ENCODE results near the gene COL18A1.

COL18A1 gene

DNA sequence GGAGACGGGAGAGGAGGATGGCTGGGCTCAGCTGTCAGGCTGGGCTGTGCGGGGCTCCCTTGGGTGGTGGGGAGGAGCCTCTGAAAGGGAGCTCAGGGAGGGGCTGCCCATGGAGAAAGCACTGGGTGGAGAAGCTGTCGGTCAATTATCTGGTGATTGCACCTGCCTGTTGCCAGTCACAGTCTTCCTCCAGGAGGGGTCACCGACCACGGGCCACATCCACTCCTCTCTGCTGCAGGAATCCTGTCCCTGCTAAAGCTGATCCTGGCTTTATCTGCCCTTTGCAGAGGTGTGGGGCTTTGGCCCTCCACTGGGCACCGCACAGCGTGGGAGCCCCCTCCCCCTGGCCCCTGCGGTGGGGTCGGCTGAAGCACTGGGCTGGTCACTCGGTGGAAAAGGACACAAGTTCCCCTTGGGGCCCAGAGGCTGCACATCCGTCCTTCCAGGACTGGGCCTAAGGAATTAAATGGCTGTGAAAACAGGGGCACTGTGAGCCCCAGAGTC is 21.8 kb upstream of the COL18A1 start:
- no peak for DNase-seq (ENCODE audit: low read depth in 2 of 2)

DNA sequence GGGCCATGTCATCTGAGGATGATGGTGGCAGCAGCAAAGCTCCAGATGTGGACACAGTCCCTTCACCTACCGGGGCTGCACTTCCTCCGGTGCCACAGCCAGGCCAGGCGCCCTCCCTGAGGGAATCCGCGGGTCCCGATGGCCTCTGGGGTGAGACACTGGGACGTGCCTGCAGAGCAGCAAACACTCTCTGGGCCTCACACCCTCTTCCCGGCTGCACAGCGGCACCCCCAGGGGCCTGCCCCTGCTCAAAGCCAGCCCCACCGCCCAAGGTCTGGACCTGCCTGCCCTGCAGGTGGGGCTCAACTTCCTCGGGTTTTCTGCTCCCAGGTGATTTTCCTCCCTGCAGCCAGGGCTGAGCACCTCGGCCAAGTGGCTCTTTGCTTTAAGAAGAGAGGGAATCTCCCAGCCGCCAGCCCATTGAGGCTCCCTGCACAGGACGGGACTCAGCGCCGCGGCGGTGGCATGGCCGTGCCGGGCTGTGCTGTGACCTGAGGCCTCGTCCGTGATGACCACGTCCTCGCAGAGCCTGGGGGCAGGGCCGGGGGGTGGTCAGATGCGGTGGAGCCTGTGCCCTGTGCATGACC is 21.3 kb upstream of the COL18A1 start:
- DNase-seq (ENCODE audit: low read depth in 2 of 2) = no peak

DNA sequence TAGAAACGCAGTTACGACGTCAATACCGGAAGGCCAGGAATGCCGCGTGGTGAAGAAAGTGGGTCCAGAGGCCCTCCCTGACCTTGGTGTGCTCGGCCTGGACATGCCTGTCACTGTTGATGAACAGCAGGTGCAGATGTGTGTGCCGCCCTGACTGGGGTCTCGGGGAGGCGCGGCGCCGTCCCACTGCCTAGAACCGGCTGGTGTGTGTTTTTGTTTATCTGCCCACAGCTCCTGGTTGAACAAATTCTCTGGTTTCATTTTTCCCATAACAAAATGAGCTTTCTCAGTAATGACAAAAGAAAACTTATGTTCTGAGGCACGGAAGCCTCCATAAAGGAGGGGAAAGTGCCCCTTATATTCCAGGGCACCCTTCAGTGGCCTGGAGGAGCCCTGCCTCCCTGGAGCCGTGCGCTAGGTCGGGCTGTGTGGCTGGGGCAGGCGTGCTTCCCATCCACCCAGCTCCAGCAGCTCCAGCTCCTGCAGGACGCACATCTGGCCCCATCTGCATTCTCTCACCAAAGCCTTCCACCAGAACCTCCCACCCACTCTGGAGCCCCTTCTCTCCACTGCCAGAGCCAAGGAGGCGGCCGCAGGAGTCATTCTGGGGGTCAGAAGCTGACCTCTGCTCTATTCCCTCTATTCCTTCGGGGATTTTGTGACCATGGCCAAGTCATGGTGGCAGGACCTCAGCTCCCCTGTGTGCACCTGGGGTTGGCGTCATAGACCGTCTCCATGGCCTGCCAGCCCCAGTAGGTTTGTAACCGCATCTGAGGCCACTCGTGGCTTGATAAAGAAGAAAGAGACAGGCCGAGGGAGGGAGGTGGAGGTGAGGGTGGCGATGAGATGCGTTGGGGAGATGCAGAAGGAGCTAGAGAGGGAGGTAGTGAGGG is 20.1 kb upstream of the COL18A1 start:
- no peak for DNase-seq (ENCODE audit: low read depth in 2 of 2)

DNA sequence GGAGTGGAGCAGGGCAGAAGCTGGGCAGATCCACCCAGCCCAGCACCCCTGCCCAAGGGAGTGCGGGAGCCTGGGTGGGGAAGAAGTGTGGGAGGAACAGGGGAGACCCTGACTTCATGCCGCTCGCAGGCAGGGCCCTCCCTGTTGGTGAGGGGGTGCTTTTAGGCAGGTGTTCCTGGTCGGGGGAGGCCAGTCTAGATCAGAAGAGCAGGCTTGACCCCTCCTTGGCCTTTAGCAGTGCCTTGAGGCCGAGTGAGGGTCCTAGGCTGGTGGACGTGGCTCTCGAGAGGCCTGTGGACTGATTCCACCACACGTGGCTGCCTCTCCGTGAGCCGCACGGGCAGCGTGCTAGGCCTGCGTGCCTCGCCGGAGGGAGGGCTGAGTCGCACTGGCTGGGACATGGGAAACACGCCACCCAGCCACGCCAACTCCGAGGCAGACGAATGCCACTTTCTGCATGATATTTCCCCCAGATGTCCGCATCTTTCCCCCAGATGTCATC is 19.4 kb upstream of the COL18A1 start:
- no peak for DNase-seq (ENCODE audit: low read depth in 2 of 2)

DNA sequence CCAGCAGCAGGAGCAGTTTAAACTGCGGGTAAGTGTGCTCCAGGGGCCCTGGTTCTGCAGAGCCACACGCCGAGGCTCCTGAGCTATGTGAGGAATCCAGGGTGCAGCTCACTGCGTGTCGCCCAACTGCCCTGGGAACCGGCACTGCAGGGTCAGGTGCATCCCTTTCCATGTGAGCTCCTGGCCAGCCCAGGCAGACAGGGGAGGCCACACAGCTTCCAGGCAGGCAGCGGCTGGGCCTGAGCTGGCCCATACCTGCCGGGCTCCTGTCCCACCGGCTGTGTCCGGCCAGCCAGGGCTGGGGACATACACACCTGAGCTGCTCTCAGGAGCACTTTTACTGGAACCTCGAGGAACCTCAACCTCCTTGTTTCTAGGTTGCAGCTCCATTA is 18.6 kb upstream of the COL18A1 start:
- DNase-seq (ENCODE audit: low read depth in 2 of 2) = no peak

DNA sequence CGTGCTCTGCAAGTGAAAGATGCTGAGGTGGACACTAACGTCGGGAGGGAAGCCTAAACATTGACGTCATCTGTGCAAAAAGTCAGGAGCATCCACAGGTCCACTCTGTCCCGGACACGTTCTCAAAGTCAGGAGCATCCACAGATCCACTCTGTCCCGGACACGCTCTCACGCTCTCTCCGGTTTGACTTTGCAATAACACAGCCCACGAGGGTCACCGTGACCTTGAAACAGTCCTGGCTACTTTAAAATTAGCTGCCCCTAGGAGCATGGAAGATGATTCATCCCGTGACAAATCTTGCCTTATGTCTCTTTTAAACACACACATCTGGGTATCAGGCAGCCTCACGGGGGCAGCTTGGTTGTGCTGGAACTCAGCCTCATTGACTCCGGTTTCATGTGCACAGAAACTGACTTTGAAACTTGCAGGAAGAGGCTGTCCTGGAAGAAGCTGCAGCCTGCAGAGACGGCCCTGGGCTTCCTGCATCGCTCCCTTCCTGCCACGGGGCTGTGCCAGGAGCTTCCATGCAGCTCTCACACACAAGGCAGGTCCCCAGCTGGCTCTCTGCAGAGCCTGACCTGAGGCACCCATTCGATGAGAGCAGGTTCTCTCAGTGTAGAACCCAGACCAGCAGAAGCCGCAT is 18.1 kb upstream of the COL18A1 start:
- no peak for DNase-seq (ENCODE audit: low read depth in 2 of 2)

DNA sequence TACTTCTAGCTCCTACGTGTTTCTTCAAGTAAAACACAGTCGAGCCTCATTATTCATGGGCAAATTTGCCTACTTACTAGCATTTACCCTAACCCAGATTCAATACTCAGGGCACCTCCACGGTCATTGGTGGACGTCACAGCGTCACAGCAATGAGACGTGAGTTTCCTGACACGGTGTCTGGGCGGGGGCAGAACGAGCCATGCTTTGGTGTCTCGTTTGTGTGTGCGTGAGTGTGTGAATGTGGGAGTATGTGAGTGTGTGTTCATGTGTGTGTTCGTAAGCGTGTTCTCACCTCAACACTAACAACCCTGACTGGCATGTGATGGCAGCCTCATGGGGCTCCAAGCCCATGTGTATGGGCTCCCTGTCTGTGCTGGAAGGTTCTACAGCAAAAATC is 17.5 kb upstream of the COL18A1 start:
- DNase-seq (ENCODE audit: low read depth in 2 of 2) = no peak

DNA sequence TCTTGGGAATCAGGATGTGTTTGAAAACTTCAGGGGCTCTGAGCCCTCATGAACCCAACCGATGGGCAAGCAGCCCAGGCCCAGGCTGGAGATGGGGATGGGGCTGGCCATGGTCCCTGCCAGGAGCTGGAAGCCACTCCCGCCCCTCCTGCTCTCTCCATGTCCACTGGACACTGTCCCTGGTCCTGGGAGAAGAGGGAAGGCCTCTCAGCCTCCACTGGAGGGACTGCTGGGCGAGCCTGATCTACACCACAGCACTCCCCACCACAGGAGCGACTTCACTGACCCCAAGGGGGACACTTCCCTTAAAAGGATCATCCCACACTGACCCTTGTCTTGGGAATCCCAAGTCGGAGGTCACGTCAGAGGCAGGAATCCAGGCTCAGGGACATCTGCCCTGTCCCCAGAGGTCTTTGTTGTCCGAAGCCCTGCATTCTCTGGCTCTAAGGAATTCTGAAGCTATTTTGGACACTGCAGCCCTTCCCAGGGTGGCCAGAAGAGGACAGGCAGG is 16.9 kb upstream of the COL18A1 start:
- DNase-seq (ENCODE audit: low read depth in 2 of 2) = no peak

DNA sequence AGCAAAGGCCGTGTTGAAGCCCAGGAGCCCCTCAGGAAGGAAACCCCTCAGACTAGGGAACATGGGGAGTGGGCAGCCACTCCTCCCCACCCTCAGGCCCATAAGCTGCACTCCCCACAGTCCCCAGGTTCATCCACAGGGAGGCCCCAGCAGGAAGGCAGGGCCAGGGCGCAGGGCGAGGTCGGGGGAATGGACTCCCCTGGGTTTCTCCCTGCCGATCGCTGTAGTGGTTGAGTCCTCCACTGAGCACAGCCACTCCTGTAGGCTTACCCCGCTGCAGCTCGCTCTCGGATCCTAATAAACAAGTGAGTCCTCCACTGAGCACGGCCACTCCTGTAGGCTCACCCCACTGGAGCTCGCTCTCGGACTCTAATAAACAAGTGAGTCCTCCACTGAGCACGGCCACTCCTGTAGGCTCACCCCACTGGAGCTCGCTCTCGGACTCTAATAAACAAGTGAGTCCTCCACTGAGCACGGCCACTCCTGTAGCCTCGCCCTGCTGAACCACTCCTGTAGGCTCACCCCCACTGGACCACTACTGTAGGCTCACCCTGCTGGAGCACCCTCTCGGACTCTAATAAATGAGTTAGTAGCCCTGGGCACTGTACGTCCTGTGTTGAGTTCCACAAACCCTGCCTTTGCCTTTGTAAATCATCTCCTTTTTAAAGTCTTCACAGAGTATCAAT is 16.2 kb upstream of the COL18A1 start:
- DNase-seq (ENCODE audit: low read depth in 2 of 2) = no peak

DNA sequence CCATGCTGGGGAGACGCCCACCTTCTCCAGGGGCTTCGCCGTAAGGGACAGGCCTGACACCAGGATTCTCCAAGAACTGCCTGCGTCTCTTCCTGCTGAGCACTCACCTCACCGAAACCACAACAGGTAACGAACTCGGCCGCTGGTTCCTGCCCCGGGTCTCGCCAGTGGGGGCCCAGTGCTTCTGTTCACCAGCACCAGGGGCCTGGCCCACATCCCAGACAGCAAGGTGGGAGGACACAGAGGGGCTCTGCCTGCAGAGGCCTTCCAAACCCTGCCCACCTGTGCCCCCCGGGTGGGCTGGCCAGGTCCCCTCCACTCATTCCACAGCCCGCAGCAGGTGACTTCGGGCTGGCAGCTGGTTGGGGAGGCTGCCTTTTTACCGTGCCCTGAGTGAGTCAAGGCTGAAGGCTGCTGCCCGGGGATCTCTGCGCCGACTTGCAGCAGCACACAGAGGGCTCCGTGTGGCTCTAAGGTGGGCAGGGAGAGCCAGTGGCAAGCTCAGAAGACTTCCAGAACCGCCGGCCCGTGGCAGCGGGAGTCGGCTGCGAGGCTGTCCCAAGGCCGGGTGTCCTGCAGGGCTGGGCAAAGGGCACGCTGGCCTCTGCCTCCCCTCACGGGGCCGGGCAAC is 14.7 kb upstream of the COL18A1 start:
- no peak for DNase-seq (ENCODE audit: low read depth in 2 of 2)

DNA sequence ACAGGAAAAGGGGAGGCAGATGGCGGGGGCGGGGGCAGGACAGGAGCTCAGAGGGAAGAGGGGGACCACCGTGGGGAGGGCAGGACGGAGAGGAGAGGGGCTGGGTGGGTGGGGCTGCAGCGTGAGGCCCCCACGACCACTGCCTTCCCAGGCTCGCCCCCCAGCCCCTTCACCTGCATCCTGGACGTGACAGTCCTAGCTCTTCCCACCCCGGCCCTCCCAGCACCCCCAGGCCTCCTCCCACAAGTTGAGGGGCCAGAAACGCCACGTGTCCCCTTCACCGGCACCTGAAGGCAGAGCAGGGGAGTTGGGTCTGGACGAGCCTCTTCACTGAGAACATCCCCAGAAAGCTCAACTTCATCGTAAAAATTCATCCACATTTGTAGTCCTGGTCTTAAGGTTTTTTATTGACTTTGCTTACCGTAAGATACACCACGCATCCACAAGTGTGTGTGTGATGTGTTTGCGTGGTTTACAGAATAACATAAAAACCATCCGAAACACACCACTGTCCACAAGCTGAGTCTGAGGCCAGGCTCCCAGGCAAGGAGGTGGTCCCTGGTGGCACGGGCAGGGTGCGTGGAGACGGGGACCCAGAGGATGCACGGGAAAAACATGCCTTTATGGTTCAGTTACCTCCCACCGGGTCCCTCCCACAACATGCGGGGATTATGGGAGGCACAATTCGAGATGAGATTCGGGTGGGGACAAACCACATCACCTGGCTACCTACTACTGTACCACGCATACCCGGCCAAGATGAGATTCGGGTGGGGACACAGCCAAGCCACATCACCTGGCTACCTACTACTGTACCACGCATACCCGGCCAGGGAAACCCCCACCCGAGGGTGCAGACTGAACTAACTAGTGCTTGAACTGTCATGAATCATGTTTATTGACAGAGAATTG is 13.9 kb upstream of the COL18A1 start:
- DNase-seq (ENCODE audit: low read depth in 2 of 2) = no peak

DNA sequence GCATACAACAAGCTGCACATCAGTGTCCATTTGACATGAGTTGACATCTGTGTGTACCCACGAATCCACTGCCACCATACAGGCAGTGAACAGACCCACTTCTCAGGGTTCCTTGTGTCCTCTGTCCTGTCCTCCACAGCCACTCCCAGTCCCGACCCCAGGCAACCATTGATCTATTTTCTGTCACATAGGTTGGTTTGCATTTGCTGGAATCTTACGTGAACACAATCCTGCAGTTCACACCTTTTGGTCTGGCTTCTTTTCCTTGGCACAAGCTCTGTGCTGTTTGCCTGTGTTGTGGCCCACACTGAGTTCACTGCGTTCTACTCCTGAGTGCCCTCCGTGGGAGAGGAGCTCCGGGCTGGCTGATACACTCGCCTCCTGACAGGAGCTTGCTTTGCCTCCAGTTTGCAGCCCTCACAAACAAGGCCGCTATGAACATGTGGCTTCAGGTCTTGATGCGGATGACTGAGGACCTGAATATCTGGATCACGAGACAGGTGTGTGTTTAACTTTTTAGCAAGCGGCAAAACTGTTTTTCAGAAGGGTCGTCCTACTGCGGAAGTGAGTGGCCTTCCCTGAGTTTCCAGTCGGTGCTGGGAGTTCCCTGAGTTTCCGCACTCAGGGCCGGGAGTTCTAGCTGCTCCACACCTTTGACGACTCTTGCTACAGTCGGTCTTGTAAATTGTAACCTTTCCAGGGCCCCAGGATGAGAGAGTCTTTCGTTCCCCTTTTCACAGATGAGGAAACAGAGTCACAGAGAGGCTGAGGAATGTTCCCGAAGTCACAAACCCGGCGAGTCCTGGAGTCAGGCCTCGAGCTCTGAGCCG is 13.0 kb upstream of the COL18A1 start:
- no peak for DNase-seq (ENCODE audit: low read depth in 2 of 2)

DNA sequence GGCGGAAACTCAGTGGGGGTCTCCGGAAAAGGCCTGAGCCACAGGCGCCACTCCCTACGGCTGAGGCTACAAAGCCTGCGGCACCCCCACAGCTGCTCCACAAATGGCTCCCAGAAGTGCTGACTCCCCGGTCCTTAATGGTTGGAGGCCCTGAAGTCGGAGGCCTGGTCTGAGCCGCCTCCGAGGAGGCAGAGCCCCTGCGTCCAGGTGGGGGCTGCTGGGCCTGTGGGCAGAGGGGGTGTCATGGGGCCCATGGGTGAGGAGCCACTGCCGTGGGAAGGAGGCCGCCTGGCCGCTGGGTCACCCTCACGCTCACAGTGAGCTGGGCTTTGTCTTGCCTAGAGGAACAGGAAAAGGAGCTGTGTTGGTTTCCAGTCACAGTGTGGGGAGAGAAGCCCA is 12.4 kb upstream of the COL18A1 start:
- DNase-seq (ENCODE audit: low read depth in 2 of 2) = no peak

DNA sequence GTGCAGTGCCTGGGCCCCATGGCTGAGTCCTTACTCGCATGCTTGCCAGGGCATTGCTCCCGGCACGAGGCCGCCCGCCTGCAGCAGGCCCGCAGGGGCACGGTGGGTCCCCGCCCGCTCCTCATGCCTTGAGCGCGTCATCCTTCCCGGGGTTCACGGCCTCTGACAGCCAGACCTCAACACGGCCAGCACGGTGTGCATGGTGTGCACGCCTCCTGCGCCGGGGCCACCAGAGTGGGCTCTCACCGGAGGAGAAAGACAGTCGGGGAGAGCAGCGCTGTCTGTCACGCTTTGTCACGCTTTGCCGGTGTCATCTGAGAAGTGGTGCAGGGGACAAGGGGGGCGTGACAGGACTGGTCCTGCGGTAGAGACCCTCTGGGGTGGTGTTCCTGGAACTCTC is 11.9 kb upstream of the COL18A1 start:
- DNase-seq (ENCODE audit: low read depth in 2 of 2) = no peak

DNA sequence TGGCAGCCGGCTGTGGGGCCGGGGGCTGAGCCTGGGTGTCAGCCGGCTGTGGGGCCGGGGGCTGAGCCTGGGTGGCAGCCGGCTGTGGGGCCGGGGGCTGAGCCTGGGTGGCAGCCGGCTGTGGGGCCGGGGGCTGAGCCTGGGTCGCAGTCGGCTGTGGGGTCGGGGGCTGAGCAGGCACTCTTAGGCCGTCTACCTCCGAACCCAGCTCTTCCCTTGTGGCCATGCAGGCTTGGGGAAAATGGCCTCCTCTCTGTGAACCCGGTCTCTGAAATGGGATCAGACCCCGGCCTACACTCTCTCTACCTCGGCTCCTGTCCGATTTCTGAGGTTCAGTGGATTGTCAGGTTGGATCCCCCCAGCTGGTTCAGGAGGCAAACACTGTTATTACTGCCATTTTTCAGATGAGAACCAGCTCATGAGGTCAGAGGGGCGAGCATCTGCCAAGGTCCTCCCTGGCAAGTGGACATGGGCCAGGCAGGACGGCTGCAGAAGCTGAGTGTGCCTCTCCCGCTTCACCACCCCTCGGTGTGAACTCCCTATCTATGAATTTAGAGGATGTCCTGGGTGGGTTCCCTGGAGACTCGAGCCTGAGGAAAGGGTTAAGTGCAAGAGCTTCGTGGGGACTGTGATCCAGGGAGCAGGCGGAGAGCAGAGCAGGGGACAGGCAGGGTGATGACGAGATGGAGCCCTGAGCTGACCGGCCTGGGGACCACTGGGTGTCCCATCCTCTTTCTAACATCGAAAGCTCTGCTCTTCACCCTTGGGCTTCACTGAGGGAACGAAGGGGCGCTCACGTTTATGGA is 10.9 kb upstream of the COL18A1 start:
- DNase-seq (ENCODE audit: low read depth in 2 of 2) = no peak

DNA sequence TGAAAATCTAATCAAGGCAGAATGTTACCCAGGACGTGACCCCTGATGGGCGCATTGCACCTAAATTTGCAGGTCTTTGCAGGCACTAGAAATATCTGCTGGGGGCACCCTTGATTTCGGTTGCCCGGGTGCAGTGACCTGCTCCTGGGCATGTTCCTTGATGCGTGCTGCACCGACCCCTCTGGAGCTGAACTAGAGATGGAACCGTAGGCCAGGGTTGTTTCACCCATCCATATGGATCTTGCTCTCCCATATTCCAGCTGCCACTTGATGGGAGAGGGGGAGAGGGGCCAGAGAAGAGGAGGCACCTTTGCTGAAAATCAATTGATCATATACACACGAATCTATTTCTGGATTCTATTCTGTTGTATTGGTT is 8.4 kb upstream of the COL18A1 start:
- DNase-seq (ENCODE audit: low read depth in 2 of 2) = no peak

DNA sequence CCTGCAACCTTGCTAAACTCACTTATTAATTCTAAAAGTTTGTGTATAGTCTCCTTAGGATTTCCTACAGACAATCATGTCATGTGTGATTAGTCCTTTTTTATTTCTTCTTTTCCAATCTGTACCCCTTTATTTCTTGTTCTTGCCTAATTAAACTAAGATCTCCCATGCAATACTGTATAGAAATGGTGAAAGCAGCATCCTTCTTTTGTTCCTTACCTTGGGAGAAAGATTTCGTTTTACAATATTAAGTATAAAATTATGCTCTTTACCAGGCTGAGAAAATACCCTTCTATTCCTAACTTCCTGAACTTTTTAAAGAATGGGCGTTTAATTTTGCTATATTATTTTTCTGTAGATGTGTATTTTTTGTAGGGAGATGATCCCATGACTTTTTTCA is 7.6 kb upstream of the COL18A1 start:
- no peak for DNase-seq (ENCODE audit: low read depth in 2 of 2)

DNA sequence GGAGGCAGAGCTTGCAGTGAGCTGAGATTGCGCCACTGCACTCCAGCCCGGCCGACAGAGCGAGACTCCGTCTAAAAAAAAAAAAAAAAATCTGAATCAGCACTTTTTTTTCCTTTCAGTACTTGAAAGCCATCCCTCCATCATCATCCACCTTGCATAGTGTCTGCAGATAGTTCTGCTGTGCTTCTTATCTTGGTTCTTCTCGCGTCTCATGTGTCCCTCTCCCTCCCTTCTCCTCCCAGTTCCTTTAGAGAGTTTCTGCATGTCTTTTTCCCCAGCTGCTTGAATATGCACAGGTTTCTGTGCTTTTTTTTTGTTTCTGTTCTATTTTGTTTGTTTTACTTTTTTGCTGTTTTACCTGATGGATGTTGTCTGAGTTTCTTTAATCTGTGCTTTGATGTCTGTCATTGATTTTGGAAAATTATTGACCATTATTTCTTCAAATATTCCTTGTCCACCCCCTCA is 3.9 kb upstream of the COL18A1 start:
- no peak for DNase-seq (ENCODE audit: low read depth in 2 of 2)

Measured in stimulated activated CD8-positive, alpha-beta memory T cell treated with anti-CD3 and anti-CD28 coated beads, Interleukin-7, amount 100 ng/mL, for 1 hour (primary cell).